ENCODE measurements around the gene FOXK1.

The FOXK1 gene

DNA sequence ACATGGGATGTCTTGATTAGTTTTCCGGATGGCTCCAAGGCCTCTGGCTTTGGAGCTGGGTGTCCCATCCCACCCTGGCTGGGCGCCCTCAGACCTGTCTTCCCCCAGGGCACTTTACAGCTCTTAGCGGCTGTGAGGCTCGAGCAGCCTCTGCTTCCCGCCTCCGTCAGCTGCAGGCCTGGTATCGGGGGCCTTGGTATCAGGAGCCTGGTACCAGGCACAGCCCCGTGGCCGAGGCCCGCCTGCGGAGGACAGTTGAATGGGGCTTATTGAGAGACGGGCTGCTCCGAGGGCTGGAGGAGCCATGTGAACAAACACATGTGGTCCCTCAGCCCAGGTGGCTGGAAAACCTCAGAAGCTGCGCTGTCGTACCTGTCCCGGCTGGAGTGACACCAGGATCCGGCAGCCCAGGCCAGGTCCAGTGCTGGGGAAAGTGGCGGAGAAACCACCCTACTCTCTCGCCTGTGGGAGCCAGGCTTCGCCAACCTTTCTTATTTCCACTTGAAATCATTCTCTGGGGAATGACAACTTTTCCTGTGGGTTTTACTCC, 69.4 kb downstream of the FOXK1 start:
- H3K4me2 ChIP-seq, result peak overlapping the region in 9 of 11 experiments; percentile 18 to 81 (median 65); a peak in 15 of 22 replicates
- H3K4me3 ChIP-seq, result no peak overlapping the region
- H3K27ac ChIP-seq, result peak overlapping the region in 6 of 11 experiments; percentile 7 to 50 (median 26); a peak in 8 of 22 replicates
- H4K20me1 ChIP-seq, result peaks cover 40 to 88% (median 60%) of the 10 kb centered on the region in 11 experiments
- no peak for TF ChIP-seq Cebpa-rat (IDR thresholded peaks at IDR 0.05)
- peak overlapping the region in 7 of 11 experiments; percentile 15 to 47 (median 23); a peak in 6 of 22 replicates for H3K9ac ChIP-seq
- H3K36me3 ChIP-seq, result peaks cover 57 to 90% (median 80%) of the 10 kb centered on the region in 11 experiments
- H3K4me1 ChIP-seq, result peaks cover 25 to 58% (median 56%) of the 10 kb centered on the region in 10 experiments
- H3K9me3 ChIP-seq (replicated peaks in 1 of 11), result no peaks in the 10 kb centered on the region
- no peaks in the 10 kb centered on the region for H3K27me3 ChIP-seq

DNA sequence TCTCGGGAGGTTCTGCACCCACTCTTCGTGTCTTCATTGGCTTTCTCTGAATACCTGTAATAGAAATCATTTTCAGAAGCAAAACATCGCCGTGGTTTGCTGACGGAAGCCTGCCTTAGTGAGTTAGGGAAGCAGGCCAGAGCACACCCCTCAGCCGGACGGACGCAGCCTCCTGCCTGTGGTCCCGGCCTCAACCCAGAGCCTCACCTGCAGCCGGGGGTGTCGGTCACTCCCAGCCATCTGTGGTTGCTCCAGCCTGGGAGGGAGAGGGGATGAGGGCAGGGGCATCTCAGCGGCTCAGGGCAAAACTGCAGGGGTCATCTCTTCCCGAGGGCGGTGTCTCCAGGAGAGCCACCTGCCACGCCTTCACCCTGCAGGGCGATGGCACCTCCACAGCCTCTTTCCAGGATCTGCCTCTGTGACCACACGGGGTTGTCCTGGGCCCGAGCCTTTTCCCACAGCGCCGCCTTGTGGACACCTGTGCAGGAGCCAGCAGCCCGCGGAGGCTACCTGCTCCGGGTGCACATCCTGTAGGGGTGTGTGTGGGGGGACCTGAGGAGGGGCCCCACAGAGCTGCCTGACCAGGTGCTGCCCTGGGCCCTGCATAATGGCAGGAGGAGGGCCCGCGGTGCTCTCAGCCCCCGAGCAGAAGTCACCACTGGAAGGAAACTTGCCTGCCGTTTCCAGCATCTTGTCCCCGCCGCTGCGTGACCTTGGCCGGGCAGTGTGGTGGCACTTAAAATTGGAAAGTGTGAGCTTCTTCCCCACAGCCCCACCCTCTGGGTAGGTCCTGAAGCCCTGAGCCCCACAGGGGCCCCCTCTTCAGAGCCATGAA, 71.7 kb downstream of the FOXK1 start:
- Histone ChIP-seq H3K9ac (no peak overlapping the region), H3K36me3 (peaks cover 73 to 98% (median 87%) of the 10 kb centered on the region in 11 experiments)
- no peak for TF ChIP-seq Cebpa-rat (IDR thresholded peaks at IDR 0.05)

GRCh38 chr7:4754433-4755010, 72.4 kb downstream of the FOXK1 start:
- no peaks in the 10 kb centered on the region for H3K9me3 ChIP-seq (replicated peaks in 1 of 11)
- peaks cover 0 to 27% (median 26%) of the 10 kb centered on the region in 10 experiments; a peak in 16 of 20 replicates for H3K4me1 ChIP-seq
- H3K4me2 ChIP-seq, result no peak overlapping the region
- peaks cover 77 to 100% (median 88%) of the 10 kb centered on the region in 11 experiments for H3K36me3 ChIP-seq
- no peaks in the 10 kb centered on the region for H3K27me3 ChIP-seq
- no peak overlapping the region for H3K4me3 ChIP-seq
- no peak overlapping the region for H3K9ac ChIP-seq
- no peak overlapping the region for H3K27ac ChIP-seq
- TF ChIP-seq Cebpa-rat (IDR thresholded peaks at IDR 0.05), result no peak
- H4K20me1 ChIP-seq, result peaks cover 39 to 65% (median 46%) of the 10 kb centered on the region in 11 experiments

More for the DNA sequence above, 71.7 kb downstream of the FOXK1 start:
- no peaks in the 10 kb centered on the region for H3K27me3 ChIP-seq
- no peak overlapping the region for H3K4me3 ChIP-seq
- H3K4me1 ChIP-seq, result peaks cover 1 to 34% (median 33%) of the 10 kb centered on the region in 10 experiments
- H3K4me2 ChIP-seq, result no peak overlapping the region
- peaks cover 43 to 72% (median 54%) of the 10 kb centered on the region in 11 experiments for H4K20me1 ChIP-seq
- no peaks in the 10 kb centered on the region for H3K9me3 ChIP-seq (replicated peaks in 1 of 11)
- H3K27ac ChIP-seq, result no peak overlapping the region

DNA sequence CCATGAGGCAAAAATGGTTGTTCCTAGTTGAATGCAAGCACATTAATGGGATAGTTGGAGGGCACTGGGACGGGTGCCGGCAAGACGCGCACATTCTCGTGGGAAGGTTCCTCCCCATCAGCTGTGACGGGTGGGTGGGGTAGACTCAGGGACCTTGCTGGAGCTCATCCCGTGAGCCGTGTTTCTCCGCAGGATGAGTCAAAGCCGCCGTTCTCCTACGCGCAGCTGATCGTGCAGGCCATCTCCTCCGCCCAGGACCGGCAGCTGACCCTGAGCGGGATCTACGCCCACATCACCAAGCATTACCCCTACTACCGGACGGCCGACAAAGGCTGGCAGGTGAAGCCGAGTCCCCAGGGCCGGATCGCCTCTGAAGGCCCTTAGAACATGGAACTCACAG, 73.0 kb downstream of the FOXK1 start:
- H3K4me2 ChIP-seq, result no peak overlapping the region
- no peak for TF ChIP-seq Cebpa-rat (IDR thresholded peaks at IDR 0.05)
- H3K4me1 ChIP-seq, result peaks cover 0 to 22% (median 21%) of the 10 kb centered on the region in 10 experiments; a peak in 15 of 20 replicates
- H3K27ac ChIP-seq, result no peak overlapping the region
- no peak overlapping the region for H3K4me3 ChIP-seq
- H3K36me3 ChIP-seq, result peaks cover 77 to 100% (median 88%) of the 10 kb centered on the region in 11 experiments
- H3K9ac ChIP-seq, result no peak overlapping the region
- peaks cover 35 to 60% (median 41%) of the 10 kb centered on the region in 11 experiments for H4K20me1 ChIP-seq
- H3K9me3 ChIP-seq (replicated peaks in 1 of 11), result no peaks in the 10 kb centered on the region
- no peaks in the 10 kb centered on the region for H3K27me3 ChIP-seq

DNA sequence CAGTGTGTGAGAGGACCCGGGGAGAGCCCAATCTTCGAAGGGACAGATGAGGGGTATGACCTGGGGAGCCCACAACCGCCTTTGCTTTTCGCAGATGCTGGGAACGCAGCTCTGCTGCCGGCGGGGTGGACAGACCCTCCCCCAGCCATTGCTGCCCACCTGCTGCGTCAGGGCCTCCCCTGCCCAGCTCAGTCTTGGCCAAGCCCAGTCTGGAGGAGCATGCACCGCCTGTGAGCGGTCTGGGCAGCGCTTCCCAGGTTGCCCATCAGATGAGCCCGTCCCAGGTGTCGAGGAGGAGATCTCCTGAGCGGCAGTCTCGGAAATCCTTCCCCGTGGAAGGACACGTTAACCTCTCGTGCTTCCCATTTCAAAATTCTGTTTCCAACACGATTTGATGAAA, 76.0 kb downstream of the FOXK1 start:
- TF ChIP-seq Cebpa-rat (IDR thresholded peaks at IDR 0.05), result no peak
- H3K27ac ChIP-seq, result no peak overlapping the region
- H3K9ac ChIP-seq, result no peak overlapping the region
- peaks cover 16 to 39% (median 18%) of the 10 kb centered on the region in 11 experiments; a peak in 21 of 22 replicates for H4K20me1 ChIP-seq
- peaks cover 90 to 100% (median 98%) of the 10 kb centered on the region in 11 experiments for H3K36me3 ChIP-seq
- H3K27me3 ChIP-seq, result no peaks in the 10 kb centered on the region
- H3K9me3 ChIP-seq (replicated peaks in 1 of 11), result no peaks in the 10 kb centered on the region
- no peak overlapping the region for H3K4me3 ChIP-seq
- H3K4me1 ChIP-seq, result peaks cover 0 to 3% (median 0%) of the 10 kb centered on the region in 10 experiments; a peak in 1 of 20 replicates
- H3K4me2 ChIP-seq, result no peak overlapping the region

DNA sequence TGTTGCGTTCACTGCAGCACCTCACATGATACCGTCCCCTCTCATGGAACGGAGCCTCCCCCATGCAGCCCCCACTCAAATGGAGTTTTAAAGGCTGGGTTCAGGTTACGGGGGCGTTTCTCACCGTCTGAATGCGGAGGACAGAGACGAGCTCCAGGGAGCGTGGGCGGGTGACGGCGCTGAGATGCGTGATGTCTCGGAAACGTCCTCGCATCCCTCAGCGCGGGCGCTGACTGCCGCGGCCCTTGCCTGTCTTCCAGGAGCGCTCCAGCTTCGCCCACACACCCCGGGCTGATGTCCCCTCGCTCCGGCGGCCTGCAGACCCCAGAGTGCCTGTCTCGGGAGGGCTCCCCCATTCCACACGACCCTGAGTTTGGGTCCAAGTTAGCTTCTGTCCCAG, 76.7 kb downstream of the FOXK1 start:
- no peak for TF ChIP-seq Cebpa-rat (IDR thresholded peaks at IDR 0.05)
- H3K36me3 ChIP-seq, result peaks cover 97 to 100% (median 99%) of the 10 kb centered on the region in 11 experiments

GRCh38 chr7:4759211-4759610, 77.1 kb downstream of the FOXK1 start:
- TF ChIP-seq Cebpa-rat (IDR thresholded peaks at IDR 0.05), result no peak
- peaks cover 97 to 100% (median 100%) of the 10 kb centered on the region in 11 experiments for H3K36me3 ChIP-seq
- H3K4me1 ChIP-seq, result no peaks in the 10 kb centered on the region
- no peak overlapping the region for H3K9ac ChIP-seq
- no peak overlapping the region for H3K4me3 ChIP-seq
- H4K20me1 ChIP-seq, result peaks cover 6 to 39% (median 16%) of the 10 kb centered on the region in 11 experiments; a peak in 19 of 22 replicates
- no peaks in the 10 kb centered on the region for H3K9me3 ChIP-seq (replicated peaks in 1 of 11)
- H3K27ac ChIP-seq, result no peak overlapping the region
- no peaks in the 10 kb centered on the region for H3K27me3 ChIP-seq
- H3K4me2 ChIP-seq, result no peak overlapping the region

More for the DNA sequence above, 76.7 kb downstream of the FOXK1 start:
- Histone ChIP-seq H3K4me3 (no peak overlapping the region), H4K20me1 (peaks cover 9 to 39% (median 17%) of the 10 kb centered on the region in 11 experiments; a peak in 20 of 22 replicates), H3K4me2 (no peak overlapping the region), H3K4me1 (0 out of 20 replicates have a peak, but pooled peaks cover 0 to under 1% (median 0%) of the 10 kb centered on the region in 10 experiments), H3K27ac (no peak overlapping the region), H3K9me3 (replicated peaks in 1 of 11) (no peaks in the 10 kb centered on the region), H3K9ac (no peak overlapping the region), H3K27me3 (no peaks in the 10 kb centered on the region)

DNA sequence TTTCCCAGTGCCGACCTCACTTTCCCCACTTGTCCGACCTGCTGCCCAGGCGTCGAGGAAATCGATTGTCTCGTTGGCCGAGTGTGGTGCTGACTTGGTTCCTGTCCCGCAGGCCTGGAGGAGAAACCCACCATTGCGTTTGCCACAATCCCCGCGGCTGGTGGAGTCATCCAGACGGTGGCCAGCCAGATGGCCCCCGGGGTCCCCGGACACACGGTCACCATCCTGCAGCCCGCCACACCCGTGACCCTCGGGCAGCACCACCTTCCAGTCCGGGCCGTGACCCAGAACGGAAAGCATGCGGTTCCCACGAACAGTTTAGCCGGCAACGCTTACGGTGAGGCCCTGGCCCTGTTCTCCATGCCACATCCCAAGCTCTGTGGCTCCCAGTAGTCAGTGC, 78.9 kb downstream of the FOXK1 start:
- Histone ChIP-seq H3K4me2 (no peak overlapping the region), H3K4me3 (no peak overlapping the region), H3K27ac (no peak overlapping the region), H3K36me3 (peaks cover 97 to 100% (median 100%) of the 10 kb centered on the region in 11 experiments), H3K9ac (no peak overlapping the region), H3K27me3 (no peaks in the 10 kb centered on the region), H3K9me3 (replicated peaks in 1 of 11) (no peaks in the 10 kb centered on the region), H3K4me1 (no peaks in the 10 kb centered on the region), H4K20me1 (peaks cover 16 to 52% (median 26%) of the 10 kb centered on the region in 11 experiments; a peak in 14 of 22 replicates)
- TF ChIP-seq Cebpa-rat (IDR thresholded peaks at IDR 0.05), result no peak

Measured in BLaER1 treated with 17β-estradiol and CSF1 and Interleukin-3, amounts not matched to agents 10 nM and 100 nM (cell line).